ENCODE data around the gene JAM2.
A peak's percentile ranks its signal among the peaks of the same experiment; 100 is the strongest.

GRCh38 chr21:25734904-25735645 is 96.0 kb downstream of the JAM2 start, which contains the start of the genes ATP5PF and GABPA:
- TF ChIP-seq CTCF (IDR thresholded peaks at IDR 0.05) (peak in 2 of 3 experiments; percentile 10 to 31), POLR2A (IDR thresholded peaks at IDR 0.05; ENCODE audit: low read depth) (peak; percentile 38), POLR2AphosphoS5 (IDR thresholded peaks at IDR 0.05) (peak; percentile 62 to 98)

Data from esophagus muscularis mucosa (tissue), 3 donors.